ENCODE results near the gene STK16. TPM values are rescaled to one million over a fixed set of nuclear protein-coding genes. Genes with fewer than 3 reads are reported as not detected.
"Not testable (repeated sequence)": the region's sequence is repeated elsewhere in the genome, so short reads cannot be mapped to it uniquely, and the experiment has no call there.

STK16 gene
- total and polyA plus RNA-seq, 7 donors, result 11.6 to 38.5 (median 16.0) TPM

- intact Hi-C loops (cut with DNase I), result no loop called here
- ATAC-seq, result no peak
- Histone ChIP-seq H3K27me3 (ENCODE audit: insufficient read depth in 3 of 3, low read length in 2 of 3) (no peaks in the 10 kb centered on the region), H3K9me3 (no peaks in the 10 kb centered on the region), H3K4me1 (peaks cover 11% of the 10 kb centered on the region), H3K27ac (no peak overlapping the region), H3K36me3 (ENCODE audit: insufficient read depth in 1 of 2, low read depth in 1 of 2) (peaks cover 0 to 64% of the 10 kb centered on the region in 2 donors), H3K4me3 (no peak overlapping the region)
- no peak for TF ChIP-seq CTCF (IDR thresholded peaks at IDR 0.05)
- WGBS, 3 donors, result 77 to 80% (median 79%) methylated on average over 12 of the region's 12 CpGs
- DNase-seq, result no peak
Observed at GRCh38 chr2:219285373-219285735, 40.1 kb downstream of the STK16 start.

GRCh38 chr2:219285894-219286425 is 40.7 kb downstream of the STK16 start:
- intact Hi-C loops (cut with DNase I), result no loop called here
- ATAC-seq (peak; percentile 44 to 76 (median 70)), DNase-seq (no peak)
- no peaks in the 10 kb centered on the region for H3K9me3 ChIP-seq
- no peak overlapping the region for H3K4me3 ChIP-seq
- TF ChIP-seq CTCF (IDR thresholded peaks at IDR 0.05), result no peak
- WGBS, 3 donors, result 60 to 64% (median 60%) methylated on average over 16 to 17 of the region's 17 CpGs
- H3K27ac ChIP-seq, result no peak overlapping the region
- H3K4me1 ChIP-seq, result peaks cover 5% of the 10 kb centered on the region
- H3K36me3 ChIP-seq (ENCODE audit: insufficient read depth in 1 of 2, low read depth in 1 of 2), result peaks cover 0 to 57% of the 10 kb centered on the region in 2 donors
- H3K27me3 ChIP-seq (ENCODE audit: insufficient read depth in 3 of 3, low read length in 2 of 3), result no peaks in the 10 kb centered on the region

GRCh38 chr2:219286436-219287115 is 41.3 kb downstream of the STK16 start:
- WGBS, 3 donors, result 66 to 75% (median 70%) methylated on average over 12 of the region's 12 CpGs
- no peak overlapping the region for H3K27ac ChIP-seq
- no peaks in the 10 kb centered on the region for H3K4me1 ChIP-seq
- DNase-seq, result no peak
- no peaks in the 10 kb centered on the region for H3K9me3 ChIP-seq
- intact Hi-C loops (cut with DNase I), result no loop called here
- no peak overlapping the region for H3K4me3 ChIP-seq
- H3K27me3 ChIP-seq (ENCODE audit: insufficient read depth in 3 of 3, low read length in 2 of 3), result no peaks in the 10 kb centered on the region
- peaks cover 0 to 51% of the 10 kb centered on the region in 2 donors for H3K36me3 ChIP-seq (ENCODE audit: insufficient read depth in 1 of 2, low read depth in 1 of 2)
- TF ChIP-seq CTCF (IDR thresholded peaks at IDR 0.05), result no peak
- peak; percentile 10 to 27 (median 14) for ATAC-seq

- H3K27ac ChIP-seq; H3K4me3 ChIP-seq; intact Hi-C loops (cut with DNase I); DNase-seq; ATAC-seq; H3K27me3 ChIP-seq (ENCODE audit: insufficient read depth in 3 of 3, low read length in 2 of 3); H3K9me3 ChIP-seq; H3K4me1 ChIP-seq: not testable (repeated sequence)
- H3K36me3 ChIP-seq (ENCODE audit: insufficient read depth in 1 of 2, low read depth in 1 of 2), result peaks cover 0 to 46% of the 10 kb centered on the region in 2 donors
- WGBS, 3 donors, result 77 to 90% (median 85%) methylated on average over 6 of the region's 6 CpGs
Observed at GRCh38 chr2:219287116-219287440, 41.8 kb downstream of the STK16 start.

- Histone ChIP-seq H3K4me3 (no peak overlapping the region), H3K27me3 (ENCODE audit: insufficient read depth in 3 of 3, low read length in 2 of 3) (no peaks in the 10 kb centered on the region), H3K9me3 (no peaks in the 10 kb centered on the region), H3K27ac (no peak overlapping the region), H3K4me1 (no peaks in the 10 kb centered on the region), H3K36me3 (ENCODE audit: insufficient read depth in 1 of 2, low read depth in 1 of 2) (peaks cover 0 to 40% of the 10 kb centered on the region in 2 donors)
- DNase-seq, result no peak
- no peak for TF ChIP-seq CTCF (IDR thresholded peaks at IDR 0.05)
- ATAC-seq, result peak in 1 of 4 donors; percentile 12
- intact Hi-C loops (cut with DNase I), result no loop called here
- WGBS, 3 donors, result 77 to 85% (median 80%) methylated on average over 10 of the region's 10 CpGs
Observed at GRCh38 chr2:219287580-219288265, 42.4 kb downstream of the STK16 start.
